H9 (cell line): ENCODE measurements around the gene HSPB2. TPM values are rescaled to one million over a fixed set of nuclear protein-coding genes. Genes with fewer than 3 reads are reported as not detected.

Experiments used
- DNase-seq: peaks from one replicate; pipeline ENCODE4 v3.0.0-alpha.2; 2017
- H2AFZ ChIP-seq: one replicate; pipeline ENCODE4 v1.6.1; 2013; ENCODE audit warnings: mild to moderate bottlenecking, low read length, control low read depth, moderate library complexity
- H2AK5ac ChIP-seq: 2 replicates; pipeline ENCODE4 v1.6.1; 2013; ENCODE audit warnings: low read length, control low read depth, mixed read lengths; ENCODE audit not compliant: insufficient read length
- H2BK120ac ChIP-seq: one replicate; pipeline ENCODE4 v1.6.1; 2013; ENCODE audit warnings: low read depth, mild to moderate bottlenecking, low read length, control low read depth, inconsistent platforms; ENCODE audit not compliant: poor library complexity, severe bottlenecking
- H2BK12ac ChIP-seq: 2 replicates; pipeline ENCODE4 v1.6.1; 2013; ENCODE audit warnings: low read length, control low read depth, mixed read lengths, low read depth; ENCODE audit not compliant: insufficient read length
- H2BK15ac ChIP-seq: 2 replicates; pipeline ENCODE4 v1.6.1; 2013; ENCODE audit warnings: low read depth, low read length, control low read depth
- H2BK20ac ChIP-seq: one replicate; pipeline ENCODE4 v1.6.1; 2013; ENCODE audit warnings: low read depth, mild to moderate bottlenecking, low read length, control low read depth, inconsistent platforms; ENCODE audit not compliant: poor library complexity, severe bottlenecking
- H2BK5ac ChIP-seq: 2 replicates; pipeline ENCODE4 v1.6.1; 2013; ENCODE audit warnings: low read length, control low read depth, mixed read lengths; ENCODE audit not compliant: insufficient read length
- H3K14ac ChIP-seq: 2 replicates; pipeline ENCODE4 v1.6.1; 2013; ENCODE audit warnings: low read length, control low read depth; ENCODE audit not compliant: insufficient read depth
- H3K18ac ChIP-seq: 2 replicates; pipeline ENCODE4 v1.6.1; 2013; ENCODE audit warnings: low read depth, mild to moderate bottlenecking, mixed read lengths, low read length, control low read depth; ENCODE audit not compliant: insufficient read length
- H3K23ac ChIP-seq: 2 replicates; pipeline ENCODE4 v1.6.1; 2013; ENCODE audit warnings: low read length, control low read depth, mixed read lengths, low read depth; ENCODE audit not compliant: insufficient read length
- H3K23me2 ChIP-seq: 2 replicates; pipeline ENCODE4 v1.6.1; 2013; ENCODE audit warnings: low read depth, mild to moderate bottlenecking, mixed read lengths, low read length, control low read depth; ENCODE audit not compliant: insufficient read length, poor library complexity, severe bottlenecking
- H3K27ac ChIP-seq: 2 replicates; pipeline ENCODE4 v1.5.1; 2013; ENCODE audit warnings: low read length, control low read depth, mixed read lengths, low read depth; ENCODE audit not compliant: insufficient read length
- H3K27me3 ChIP-seq: 2 replicates; pipeline ENCODE4 v1.6.1; 2013; ENCODE audit warnings: low read length, control low read depth, inconsistent platforms; ENCODE audit not compliant: insufficient read depth
- H3K4ac ChIP-seq: 2 replicates; pipeline ENCODE4 v1.6.1; 2013; ENCODE audit warnings: low read depth, mild to moderate bottlenecking, control low read depth, inconsistent platforms, low read length, moderate library complexity
- H3K4me1 ChIP-seq: 2 replicates; pipeline ENCODE4 v1.6.1; 2013; ENCODE audit warnings: low read length, control low read depth, inconsistent platforms; ENCODE audit not compliant: insufficient read depth
- H3K4me2 ChIP-seq: 2 replicates; pipeline ENCODE4 v1.6.1; 2013; ENCODE audit warnings: low read length, control low read depth, mixed read lengths; ENCODE audit not compliant: insufficient read length, insufficient read depth
- H3K56ac ChIP-seq: 2 replicates; pipeline ENCODE4 v1.6.1; 2013; ENCODE audit warnings: low read depth, mild to moderate bottlenecking, mixed read lengths, low read length, control low read depth; ENCODE audit not compliant: insufficient read length
- H3K79me1 ChIP-seq: 2 replicates; pipeline ENCODE4 v1.6.1; 2013; ENCODE audit warnings: low read depth, mild to moderate bottlenecking, moderate library complexity, low read length, control low read depth, inconsistent platforms; ENCODE audit not compliant: insufficient read depth, poor library complexity, severe bottlenecking
- H3K79me2 ChIP-seq: 2 replicates; pipeline ENCODE4 v1.6.1; 2013; ENCODE audit warnings: low read length, control low read depth, inconsistent platforms; ENCODE audit not compliant: insufficient read depth
- H3K9ac ChIP-seq: 2 replicates; pipeline ENCODE4 v1.6.1; 2013; ENCODE audit warnings: low read length, control low read depth, mixed read lengths; ENCODE audit not compliant: insufficient read length; ENCODE audit errors: extremely low read depth
- H3K9me3 ChIP-seq: one replicate; pipeline ENCODE4 v1.6.1; 2013; ENCODE audit warnings: low read depth, low read length, inconsistent platforms; ENCODE audit not compliant: control insufficient read depth
- H3T11ph ChIP-seq: one replicate; pipeline ENCODE4 v1.6.1; 2013; ENCODE audit warnings: mild to moderate bottlenecking, low read length, control low read depth, inconsistent platforms
- H4K20me1 ChIP-seq: one replicate; pipeline ENCODE4 v1.6.1; 2013; ENCODE audit not compliant: control insufficient read depth, insufficient read length, insufficient read depth
- H4K5ac ChIP-seq: 2 replicates; pipeline ENCODE4 v1.6.1; 2013; ENCODE audit warnings: low read depth, mild to moderate bottlenecking, mixed read lengths, low read length, control low read depth; ENCODE audit not compliant: insufficient read length
- H4K8ac ChIP-seq: replicated peaks from 2 replicates; pipeline ENCODE4 v1.6.1; 2013; ENCODE audit warnings: low read length, control low read depth, mixed read lengths, low read depth; ENCODE audit not compliant: insufficient read length
- H4K91ac ChIP-seq: 2 replicates; pipeline ENCODE4 v1.6.1; 2013; ENCODE audit warnings: low read depth, mild to moderate bottlenecking, moderate library complexity, mixed read lengths, low read length, control low read depth; ENCODE audit not compliant: insufficient read length
- H3K27ac Mint-ChIP-seq, 3 experiments: 2 replicates in 2 of 3; 3 replicates in 1 of 3; pipeline ENCODE4 v1.8.0; 2020 to 2021; ENCODE audit warnings: mixed read lengths in 3 of 3, mild to moderate bottlenecking in 1 of 3, moderate library complexity in 1 of 3
- H3K27me3 Mint-ChIP-seq: 2 replicates; pipeline ENCODE4 v1.8.0; 2021; ENCODE audit warnings: low read depth, mild to moderate bottlenecking, moderate library complexity, mixed read lengths
- H3K36me3 Mint-ChIP-seq, 3 experiments: 2 replicates in 2 of 3; 3 replicates in 1 of 3; pipeline ENCODE4 v1.8.0; 2020 to 2021; ENCODE audit warnings: low read depth in 3 of 3, mixed read lengths in 3 of 3; ENCODE audit not compliant: insufficient read depth in 1 of 3
- H3K4me1 Mint-ChIP-seq, 2 experiments: 2 replicates each; pipeline ENCODE4 v1.8.0; 2020; ENCODE audit warnings: mixed read lengths in 2 of 2
- H3K4me3 Mint-ChIP-seq, 2 experiments: 2 replicates in 1 of 2; 3 replicates in 1 of 2; pipeline ENCODE4 v1.8.0; 2020 to 2021; ENCODE audit warnings: mild to moderate bottlenecking in 2 of 2, mixed read lengths in 2 of 2, moderate library complexity in 1 of 2
- H3K9me3 Mint-ChIP-seq, 2 experiments: 2 replicates in 1 of 2; 3 replicates in 1 of 2; pipeline ENCODE4 v1.8.0; 2020; ENCODE audit warnings: mild to moderate bottlenecking in 2 of 2, mixed read lengths in 2 of 2, moderate library complexity in 1 of 2
- WGBS: extraction: QIAGEN DNeasy Blood & Tissue Kit; methylation state at CpG from one replicate; pipeline ENCODE4 v1.1.7; 2013; ENCODE audit warnings: missing lambda C conversion rate, low lambda C conversion rate, mixed read lengths; ENCODE audit not compliant: insufficient read length; ENCODE audit errors: extremely low coverage; 5-methylcytosine and 5-hydroxymethylcytosine counted together
- total RNA-seq: library from RNA; stranded (reverse); gene quantifications from 2 replicates; pipeline ENCODE4 v1.2.1, GENCODE V29; 2021
- TF ChIP-seq, protein P1 (sequence below): fragments of 200-600 bp; sonication (generic); conservative IDR thresholded peaks from 3 replicates; pipeline ENCODE4 v1.8.0; 2021; ENCODE audit warnings: antibody characterized with exemption, mild to moderate bottlenecking

Gene HSPB2
- total RNA-seq, 1 experiment from 2014 or later, result 0.22 TPM

DNA sequence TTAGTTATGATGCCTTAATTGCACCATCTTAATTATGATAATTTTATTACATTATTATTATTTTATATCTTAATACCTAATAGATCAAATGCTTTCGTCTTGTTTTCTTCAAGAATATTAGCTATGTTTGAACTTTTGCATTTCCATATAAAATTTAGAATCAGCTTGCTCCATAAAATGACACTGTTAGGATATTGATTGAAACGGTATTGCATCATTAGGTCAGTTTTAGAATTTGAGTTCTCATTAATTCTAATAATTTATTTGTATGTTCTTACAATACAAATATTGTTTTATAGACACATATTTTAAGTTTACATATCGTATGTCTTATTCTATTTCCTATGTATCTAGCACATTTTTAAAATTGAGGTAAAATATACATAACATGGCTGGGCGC is 26.5 kb upstream of the HSPB2 start:
- no peak overlapping the region for H3K18ac ChIP-seq
- H3K4me1 ChIP-seq, result no peaks in the 10 kb centered on the region
- H3K56ac ChIP-seq, result no peak overlapping the region
- H3K4me3 Mint-ChIP-seq, result no peak overlapping the region
- H3K23me2 ChIP-seq, result no peaks in the 10 kb centered on the region
- no peak overlapping the region for H2AK5ac ChIP-seq
- no peak overlapping the region for H2AFZ ChIP-seq
- H4K5ac ChIP-seq, result no peak overlapping the region
- H3K27me3 Mint-ChIP-seq, result no peaks in the 10 kb centered on the region; the same call in none of the 2 replicates
- no peak overlapping the region for H3K4ac ChIP-seq
- H2BK20ac ChIP-seq, result no peak overlapping the region
- H3K9me3 ChIP-seq, result no peaks in the 10 kb centered on the region
- no peak overlapping the region for H2BK15ac ChIP-seq
- no peak overlapping the region for H4K8ac ChIP-seq
- H4K91ac ChIP-seq, result no peak overlapping the region
- no peaks in the 10 kb centered on the region for H3K9me3 Mint-ChIP-seq
- H4K20me1 ChIP-seq, result no peaks in the 10 kb centered on the region
- no peak overlapping the region for H3K27ac Mint-ChIP-seq
- H2BK5ac ChIP-seq, result no peak overlapping the region
- no peak overlapping the region for H3K14ac ChIP-seq
- no peaks in the 10 kb centered on the region for H3K79me1 ChIP-seq
- TF ChIP-seq, protein P1, sequence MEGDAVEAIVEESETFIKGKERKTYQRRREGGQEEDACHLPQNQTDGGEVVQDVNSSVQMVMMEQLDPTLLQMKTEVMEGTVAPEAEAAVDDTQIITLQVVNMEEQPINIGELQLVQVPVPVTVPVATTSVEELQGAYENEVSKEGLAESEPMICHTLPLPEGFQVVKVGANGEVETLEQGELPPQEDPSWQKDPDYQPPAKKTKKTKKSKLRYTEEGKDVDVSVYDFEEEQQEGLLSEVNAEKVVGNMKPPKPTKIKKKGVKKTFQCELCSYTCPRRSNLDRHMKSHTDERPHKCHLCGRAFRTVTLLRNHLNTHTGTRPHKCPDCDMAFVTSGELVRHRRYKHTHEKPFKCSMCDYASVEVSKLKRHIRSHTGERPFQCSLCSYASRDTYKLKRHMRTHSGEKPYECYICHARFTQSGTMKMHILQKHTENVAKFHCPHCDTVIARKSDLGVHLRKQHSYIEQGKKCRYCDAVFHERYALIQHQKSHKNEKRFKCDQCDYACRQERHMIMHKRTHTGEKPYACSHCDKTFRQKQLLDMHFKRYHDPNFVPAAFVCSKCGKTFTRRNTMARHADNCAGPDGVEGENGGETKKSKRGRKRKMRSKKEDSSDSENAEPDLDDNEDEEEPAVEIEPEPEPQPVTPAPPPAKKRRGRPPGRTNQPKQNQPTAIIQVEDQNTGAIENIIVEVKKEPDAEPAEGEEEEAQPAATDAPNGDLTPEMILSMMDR, result no peak
- no peaks in the 10 kb centered on the region for H3K4me1 Mint-ChIP-seq
- no peak overlapping the region for H2BK12ac ChIP-seq
- H3K23ac ChIP-seq, result no peak overlapping the region
- H3K27me3 ChIP-seq, result no peaks in the 10 kb centered on the region
- no CpG with 5 or more reads among the region's 4 CpGs for WGBS
- no peak overlapping the region for H3K4me2 ChIP-seq
- H3K9ac ChIP-seq, result no peak overlapping the region
- no peak overlapping the region for H3K27ac ChIP-seq
- H3K36me3 Mint-ChIP-seq, result no peaks in the 10 kb centered on the region
- H3K79me2 ChIP-seq, result no peaks in the 10 kb centered on the region
- no peak overlapping the region for H2BK120ac ChIP-seq
- H3T11ph ChIP-seq, result no peak overlapping the region
- DNase-seq, result no peak
